PC-3 (cell line): ENCODE results near the gene OBP2A. TPM values are rescaled to one million over a fixed set of nuclear protein-coding genes. Genes with fewer than 3 reads are reported as not detected.
A peak's percentile ranks its signal among the peaks of the same experiment; 100 is the strongest.

Experiments used
- ATAC-seq: fragments of 200-7000 bp; cut with Tn5 transposase; 2 replicates; pipeline ENCODE4 v1.9.1; 2020; ENCODE audit warnings: mild to moderate bottlenecking, moderate library complexity
- BruUV-seq: library from RNA; stranded (reverse); fragments of 400-500 nt; replicated peaks from 2 replicates; lab custom pipeline; 2021; lab: Mats Ljungman, UMichigan
- CTCF ChIA-PET: fragments of 300-600 bp; sonication (Branson Sonifier 250); formaldehyde crosslinking; loops from one replicate; lab custom pipeline; 2022; ENCODE audit warnings: antibody characterized with exemption; lab: Charles Lee
- POLR2A ChIA-PET: fragments of 300-600 bp; sonication (Branson Sonifier 250); formaldehyde crosslinking; loops from one replicate; lab custom pipeline; 2022; ENCODE audit warnings: antibody characterized with exemption; ENCODE audit not compliant: unreplicated experiment; lab: Charles Lee
- DNase-seq: peaks from one replicate; pipeline ENCODE4 v3.0.0-alpha.2; 2015
- H2AFZ ChIP-seq: fragments of 300-600 bp; sonication (generic); 2 replicates; pipeline ENCODE4 v1.6.0; 2016; ENCODE audit warnings: antibody characterized with exemption, low read length
- H3F3A ChIP-seq: fragments of 300-600 bp; sonication (generic); one replicate; pipeline ENCODE4 v1.6.0; 2017; ENCODE audit warnings: antibody characterized with exemption, low read length, control low read depth, mild to moderate bottlenecking; ENCODE audit not compliant: unreplicated experiment
- H3K27ac ChIP-seq: fragments of 300-600 bp; sonication (generic); 2 replicates; pipeline ENCODE4 v1.5.1; 2016; ENCODE audit warnings: mild to moderate bottlenecking, low read length
- H3K27me3 ChIP-seq: fragments of 300-600 bp; sonication (generic); 2 replicates; pipeline ENCODE4 v1.6.1; 2016; ENCODE audit warnings: low read length, mixed read lengths
- H3K36me3 ChIP-seq: fragments of 300-600 bp; sonication (generic); 2 replicates; pipeline ENCODE4 v1.6.1; 2016; ENCODE audit warnings: low read depth, mixed run types, low read length, mixed read lengths
- H3K4me1 ChIP-seq: fragments of 300-600 bp; sonication (generic); 2 replicates; pipeline ENCODE4 v1.5.1; 2016; ENCODE audit warnings: low read length; ENCODE audit not compliant: insufficient read depth
- H3K4me2 ChIP-seq: fragments of 300-600 bp; sonication (generic); 2 replicates; pipeline ENCODE4 v1.6.0; 2016; ENCODE audit warnings: low read length
- H3K4me3 ChIP-seq: fragments of 300-600 bp; sonication (generic); 2 replicates; pipeline ENCODE4 v1.5.1; 2016; ENCODE audit warnings: mild to moderate bottlenecking, low read length, mixed read lengths
- H3K79me2 ChIP-seq: fragments of 300-600 bp; sonication (generic); 2 replicates; pipeline ENCODE4 v1.6.1; 2017; ENCODE audit warnings: low read length, mixed read lengths
- H3K9ac ChIP-seq: fragments of 300-600 bp; sonication (generic); 2 replicates; pipeline ENCODE4 v1.6.0; 2016; ENCODE audit warnings: mild to moderate bottlenecking, low read length
- H3K9me2 ChIP-seq: fragments of 300-600 bp; sonication (generic); replicated peaks from 2 replicates; pipeline ENCODE4 v1.6.1; 2016; ENCODE audit warnings: mixed run types, low read length, mixed read lengths
- H3K9me3 ChIP-seq: fragments of 300-600 bp; sonication (generic); 2 replicates; pipeline ENCODE4 v1.6.1; 2016; ENCODE audit warnings: low read length, mixed read lengths
- H4K20me1 ChIP-seq: fragments of 300-600 bp; sonication (generic); 2 replicates; pipeline ENCODE4 v1.6.1; 2016; ENCODE audit warnings: low read length, mixed read lengths
- EZH2 ChIP-seq: fragments of 300-600 bp; sonication (generic); IDR thresholded peaks from one replicate; pipeline ENCODE4 v1.6.1; 2017; ENCODE audit warnings: antibody characterized with exemption, mild to moderate bottlenecking, low read length; ENCODE audit not compliant: unreplicated experiment
- EZH2phosphoT487 ChIP-seq: fragments of 300-600 bp; sonication (generic); IDR thresholded peaks from 2 replicates; pipeline ENCODE4 v1.6.1; 2018; ENCODE audit warnings: mild to moderate bottlenecking, antibody characterized with exemption, low read length, borderline replicate concordance
- intact Hi-C: fragments of 100-400 bp; cut with micrococcal nuclease; formaldehyde crosslinking; loops from 2 replicates; pipeline ENCODE4 v1.9.0; 2023
- total RNA-seq: library from RNA; depleted of rRNA; stranded (reverse); fragments of >200 nt; gene quantifications from 2 replicates; pipeline ENCODE4 v1.2.3, GENCODE V29; 2014
- TF ChIP-seq, protein P1 (sequence below): fragments of 300-600 bp; sonication (generic); conservative IDR thresholded peaks from 2 replicates; pipeline ENCODE4 v1.5.1; 2017; ENCODE audit warnings: antibody characterized with exemption, low read depth, mild to moderate bottlenecking, low read length

OBP2A gene
- total RNA-seq, 1 experiment from 2014 or later, result not detected

DNA sequence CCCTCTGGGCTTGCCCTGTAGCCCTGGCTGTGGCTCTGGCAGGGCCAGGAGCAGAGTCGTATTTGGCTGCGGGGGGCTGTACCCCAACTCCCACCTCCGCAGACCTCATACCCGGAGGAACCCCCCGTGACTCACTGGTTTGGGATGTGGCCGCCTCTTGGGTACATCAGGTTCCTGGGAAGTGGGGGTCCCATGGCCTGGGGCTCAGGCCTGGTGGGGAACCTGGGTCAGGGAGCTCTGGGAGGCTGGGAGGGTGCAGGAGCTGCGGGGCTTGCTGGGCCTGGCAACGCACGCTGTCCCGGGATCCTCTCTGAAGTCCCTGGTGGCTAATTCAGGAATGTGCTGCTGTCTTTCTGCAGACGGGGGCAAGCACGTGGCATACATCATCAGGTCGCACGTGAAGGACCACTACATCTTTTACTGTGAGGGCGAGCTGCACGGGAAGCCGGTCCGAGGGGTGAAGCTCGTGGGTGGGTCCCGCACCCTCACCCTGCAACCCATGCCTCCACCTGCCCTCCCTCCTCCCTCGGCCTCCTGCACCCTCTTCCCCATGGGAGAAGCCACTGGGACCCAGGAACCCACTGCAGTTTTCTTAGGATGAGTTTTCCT, 22.3 kb upstream of the OBP2A start:
- no TSS peak for BruUV-seq
- POLR2A ChIA-PET, result no interaction called here
- CTCF ChIA-PET, result no interaction called here

DNA sequence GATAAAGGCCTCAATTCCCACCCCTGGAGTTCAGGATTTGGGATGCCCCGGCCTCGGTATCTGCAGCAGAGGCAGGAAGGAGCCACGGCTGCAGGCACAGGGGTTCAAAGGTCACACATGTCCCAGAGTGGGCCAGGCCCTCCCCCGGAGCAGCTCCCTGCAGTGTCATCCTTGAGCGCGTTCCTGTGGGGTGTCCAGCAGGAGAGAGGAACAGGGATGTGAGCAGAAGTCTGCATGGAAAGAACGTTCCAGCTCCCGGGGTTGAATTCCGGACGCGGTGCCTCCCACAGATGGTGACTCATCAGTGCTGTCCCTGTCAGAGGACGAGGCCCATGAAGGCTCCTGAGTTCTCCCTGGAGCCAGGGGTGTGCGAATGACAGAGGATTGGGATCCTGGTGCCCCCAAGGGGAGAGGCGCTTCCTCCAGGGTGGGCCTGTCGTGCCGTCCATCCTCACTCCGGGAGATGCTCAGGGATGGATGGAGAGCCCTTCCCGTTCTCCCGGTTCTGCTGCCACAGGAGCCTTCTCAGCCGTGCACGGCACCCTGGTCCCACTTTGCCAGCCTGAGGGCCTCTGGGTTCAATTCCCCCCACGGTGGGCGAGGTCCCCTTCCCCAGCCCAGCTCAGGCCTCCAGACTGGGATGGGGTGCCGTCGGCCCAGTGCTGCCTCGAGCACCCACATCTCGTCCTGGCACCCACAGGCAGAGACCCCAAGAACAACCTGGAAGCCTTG, 21.6 kb upstream of the OBP2A start:
- Histone ChIP-seq H3K36me3 (no peaks in the 10 kb centered on the region), H3K27ac (no peak overlapping the region), H3K9me2 (no peaks in the 10 kb centered on the region), H2AFZ (no peak overlapping the region), H3K9ac (no peak overlapping the region), H4K20me1 (no peaks in the 10 kb centered on the region), H3K4me3 (no peak overlapping the region), H3K9me3 (no peaks in the 10 kb centered on the region), H3K4me1 (no peaks in the 10 kb centered on the region), H3K4me2 (no peak overlapping the region), H3K27me3 (no peaks in the 10 kb centered on the region), H3F3A (no peaks in the 10 kb centered on the region), H3K79me2 (no peaks in the 10 kb centered on the region)
- TF ChIP-seq, protein P1, sequence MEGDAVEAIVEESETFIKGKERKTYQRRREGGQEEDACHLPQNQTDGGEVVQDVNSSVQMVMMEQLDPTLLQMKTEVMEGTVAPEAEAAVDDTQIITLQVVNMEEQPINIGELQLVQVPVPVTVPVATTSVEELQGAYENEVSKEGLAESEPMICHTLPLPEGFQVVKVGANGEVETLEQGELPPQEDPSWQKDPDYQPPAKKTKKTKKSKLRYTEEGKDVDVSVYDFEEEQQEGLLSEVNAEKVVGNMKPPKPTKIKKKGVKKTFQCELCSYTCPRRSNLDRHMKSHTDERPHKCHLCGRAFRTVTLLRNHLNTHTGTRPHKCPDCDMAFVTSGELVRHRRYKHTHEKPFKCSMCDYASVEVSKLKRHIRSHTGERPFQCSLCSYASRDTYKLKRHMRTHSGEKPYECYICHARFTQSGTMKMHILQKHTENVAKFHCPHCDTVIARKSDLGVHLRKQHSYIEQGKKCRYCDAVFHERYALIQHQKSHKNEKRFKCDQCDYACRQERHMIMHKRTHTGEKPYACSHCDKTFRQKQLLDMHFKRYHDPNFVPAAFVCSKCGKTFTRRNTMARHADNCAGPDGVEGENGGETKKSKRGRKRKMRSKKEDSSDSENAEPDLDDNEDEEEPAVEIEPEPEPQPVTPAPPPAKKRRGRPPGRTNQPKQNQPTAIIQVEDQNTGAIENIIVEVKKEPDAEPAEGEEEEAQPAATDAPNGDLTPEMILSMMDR, result no peak
- peak; percentile 7 for DNase-seq
- ChIA-PET POLR2A (no interaction called here), CTCF (no interaction called here)
- intact Hi-C loops, result no loop called here
- ATAC-seq, result peak; percentile 38; the same call in 1 of the 2 replicates
- BruUV-seq, result no TSS peak

More for the DNA sequence above, 22.3 kb upstream of the OBP2A start:
- no peak overlapping the region for H3K4me2 ChIP-seq
- H3K79me2 ChIP-seq, result no peaks in the 10 kb centered on the region
- no peak overlapping the region for H2AFZ ChIP-seq
- no peaks in the 10 kb centered on the region for H3K9me2 ChIP-seq
- intact Hi-C loops, result no loop called here
- H3K36me3 ChIP-seq, result no peaks in the 10 kb centered on the region
- no peaks in the 10 kb centered on the region for H3K9me3 ChIP-seq
- DNase-seq (no peak), ATAC-seq (no peak)
- H4K20me1 ChIP-seq, result no peaks in the 10 kb centered on the region
- no peaks in the 10 kb centered on the region for H3K4me1 ChIP-seq
- TF ChIP-seq, protein P1, result no peak
- TF ChIP-seq EZH2 (no peak), EZH2phosphoT487 (no peak)
- no peaks in the 10 kb centered on the region for H3F3A ChIP-seq
- H3K27ac ChIP-seq, result no peak overlapping the region
- no peaks in the 10 kb centered on the region for H3K27me3 ChIP-seq
- H3K9ac ChIP-seq, result no peak overlapping the region
- H3K4me3 ChIP-seq, result no peak overlapping the region
